Activated CD4-positive, alpha-beta T cell treated with anti-CD3 and anti-CD28 coated beads, Interleukin-2, amount 50 U/mL, for 1 hour (primary cell): ENCODE data around the gene IGHMBP2.
"Not testable (repeated sequence)": the region's sequence is repeated elsewhere in the genome, so short reads cannot be mapped to it uniquely, and the experiment has no call there.

Source experiments
- DNase-seq: peaks from one replicate; pipeline ENCODE4 v3.0.0-alpha.2; 2020

The IGHMBP2 gene

GRCh38 chr11:68903288-68904247 lies at the start of gene IGHMBP2, which contains the start of gene MRPL21:
Gene IGHMBP2 (plus strand): TSS chr11:68903891. CDS start chr11:68903953, 62 bp downstream.
Gene MRPL21 (minus strand): TSS chr11:68903832. CDS start chr11:68903810, 22 bp downstream.
- peak; percentile 84 for DNase-seq

GRCh38 chr11:68854273-68854958 lies 49.3 kb upstream of the IGHMBP2 start:
- no peak for DNase-seq

GRCh38 chr11:68855205-68855981 lies 48.3 kb upstream of the IGHMBP2 start:
- DNase-seq: peak; percentile 23

GRCh38 chr11:68856425-68857030 lies 47.2 kb upstream of the IGHMBP2 start:
- DNase-seq: not testable (repeated sequence)

- DNase-seq: no peak
Measured at GRCh38 chr11:68857037-68857586, 46.6 kb upstream of the IGHMBP2 start.

GRCh38 chr11:68859123-68859522 lies 44.6 kb upstream of the IGHMBP2 start:
- no peak for DNase-seq

- no peak for DNase-seq
Measured at GRCh38 chr11:68862421-68862820, 41.3 kb upstream of the IGHMBP2 start.

- no peak for DNase-seq
Measured at GRCh38 chr11:68863553-68864265, 40.0 kb upstream of the IGHMBP2 start.

GRCh38 chr11:68865241-68865640 lies 38.5 kb upstream of the IGHMBP2 start:
- no peak for DNase-seq

- no peak for DNase-seq
Measured at GRCh38 chr11:68867066-68867465, 36.6 kb upstream of the IGHMBP2 start.

GRCh38 chr11:68868221-68868835 lies 35.4 kb upstream of the IGHMBP2 start:
- no peak for DNase-seq

- no peak for DNase-seq
Measured at GRCh38 chr11:68870470-68870869, 33.2 kb upstream of the IGHMBP2 start.

- no peak for DNase-seq
Measured at GRCh38 chr11:68872216-68873003, 31.3 kb upstream of the IGHMBP2 start.

GRCh38 chr11:68878022-68878421 lies 25.7 kb upstream of the IGHMBP2 start:
- DNase-seq: no peak

GRCh38 chr11:68880851-68881250 lies 22.8 kb upstream of the IGHMBP2 start:
- DNase-seq: no peak

- no peak for DNase-seq
Measured at GRCh38 chr11:68881320-68881719, 22.4 kb upstream of the IGHMBP2 start.

GRCh38 chr11:68882391-68882790 lies 21.3 kb upstream of the IGHMBP2 start:
- no peak for DNase-seq

- DNase-seq: not testable (repeated sequence)
Measured at GRCh38 chr11:68884827-68885226, 18.9 kb upstream of the IGHMBP2 start.

- DNase-seq: no peak
Measured at GRCh38 chr11:68889948-68890446, 13.7 kb upstream of the IGHMBP2 start.
